Measurements from ENCODE around the gene ZNF761.
"Not testable (repeated sequence)": the region's sequence is repeated elsewhere in the genome, so short reads cannot be mapped to it uniquely, and the experiment has no call there.

Gene ZNF761

GRCh38 chr19:53431399-53432087 is at the start of gene ZNF761:
ZNF761 (plus strand) TSS chr19:53431984; CDS start chr19:53447269, 15,285 bp downstream.
- DNase-seq (ENCODE audit: low read depth) = peak; percentile 71

- DNase-seq (ENCODE audit: low read depth) = no peak
Measured at GRCh38 chr19:53388168-53388567, 43.6 kb upstream of the ZNF761 start.

- no peak for DNase-seq (ENCODE audit: low read depth)
Measured at GRCh38 chr19:53388904-53389303, 42.9 kb upstream of the ZNF761 start.

GRCh38 chr19:53389571-53389970 is 42.2 kb upstream of the ZNF761 start:
- no peak for DNase-seq (ENCODE audit: low read depth)

GRCh38 chr19:53389978-53390377 is 41.8 kb upstream of the ZNF761 start:
- no peak for DNase-seq (ENCODE audit: low read depth)

GRCh38 chr19:53394522-53394973 is 37.2 kb upstream of the ZNF761 start:
- no peak for DNase-seq (ENCODE audit: low read depth)

GRCh38 chr19:53394974-53395839 is 36.6 kb upstream of the ZNF761 start, which contains the start of gene ZNF765:
ZNF765 (plus strand) TSS chr19:53395149; CDS start chr19:53398016, 2,867 bp downstream.
- DNase-seq (ENCODE audit: low read depth) = peak; percentile 83

GRCh38 chr19:53395840-53396524 is 35.8 kb upstream of the ZNF761 start:
- DNase-seq (ENCODE audit: low read depth) = not testable (repeated sequence)

GRCh38 chr19:53396525-53396868 is 35.3 kb upstream of the ZNF761 start:
- no peak for DNase-seq (ENCODE audit: low read depth)

- not testable (repeated sequence) for DNase-seq (ENCODE audit: low read depth)
Measured at GRCh38 chr19:53397918-53398317, 33.9 kb upstream of the ZNF761 start.

GRCh38 chr19:53409505-53410204 is 22.1 kb upstream of the ZNF761 start:
- no peak for DNase-seq (ENCODE audit: low read depth)

- not testable (repeated sequence) for DNase-seq (ENCODE audit: low read depth)
Measured at GRCh38 chr19:53420520-53421315, 11.1 kb upstream of the ZNF761 start.

- no peak for DNase-seq (ENCODE audit: low read depth)
Measured at GRCh38 chr19:53422551-53422950, 9.2 kb upstream of the ZNF761 start.

- DNase-seq (ENCODE audit: low read depth) = not testable (repeated sequence)
Measured at GRCh38 chr19:53423074-53423473, 8.7 kb upstream of the ZNF761 start.

GRCh38 chr19:53423680-53424079 is 8.1 kb upstream of the ZNF761 start:
- not testable (repeated sequence) for DNase-seq (ENCODE audit: low read depth)

GRCh38 chr19:53424968-53425597 is 6.7 kb upstream of the ZNF761 start:
- DNase-seq (ENCODE audit: low read depth) = peak; percentile 27

- no peak for DNase-seq (ENCODE audit: low read depth)
Measured at GRCh38 chr19:53432088-53432661, 391 bp downstream of the ZNF761 start.

GRCh38 chr19:53443809-53444208 is 12.0 kb downstream of the ZNF761 start:
- not testable (repeated sequence) for DNase-seq (ENCODE audit: low read depth)

- not testable (repeated sequence) for DNase-seq (ENCODE audit: low read depth)
Measured at GRCh38 chr19:53447196-53447595, 15.4 kb downstream of the ZNF761 start.

GRCh38 chr19:53455828-53456227 is 24.0 kb downstream of the ZNF761 start:
- DNase-seq (ENCODE audit: low read depth) = no peak
